SK-N-SH (cell line): ENCODE data around the gene TMEM95. TPM values are rescaled to one million over a fixed set of nuclear protein-coding genes. Genes with fewer than 3 reads are reported as not detected.

Source experiments
- CTCF ChIA-PET: fragments of 300-600, 350-600 bp; formaldehyde crosslinking; extraction: SDS; loops from one replicate; lab custom pipeline; 2021; lab: Yijun Ruan, JAX
- POLR2A ChIA-PET: fragments of 350-600 bp; sonication (Branson Sonifier 250); formaldehyde crosslinking; extraction: SDS; loops from one replicate; lab custom pipeline; 2020; ENCODE audit warnings: antibody characterized with exemption, inconsistent platforms; lab: Yijun Ruan, JAX
- DNase-seq: peaks from one replicate; pipeline ENCODE4 v3.0.0; 2012
- H2AFZ ChIP-seq: fragments of 200-600 bp; sonication (generic); 2 replicates; pipeline ENCODE4 v1.8.1; 2016; ENCODE audit warnings: antibody characterized with exemption, mild to moderate bottlenecking, low read depth
- H3F3A ChIP-seq: fragments of 200-600 bp; sonication (generic); replicated peaks from 2 replicates; pipeline ENCODE3; 2016; ENCODE audit warnings: antibody characterized with exemption, mild to moderate bottlenecking; ENCODE audit not compliant: insufficient read depth
- H3K27ac ChIP-seq, 2 experiments: fragments of 200-500 bp in 1 of 2; fragments of 200-600 bp in 1 of 2; sonication (Bioruptor generic) in 1 of 2; sonication (generic), shearing (Covaris generic) in 1 of 2; 2 replicates each; pipeline versions ENCODE4 v1.5.1 to v1.6.1; 2014 to 2016; ENCODE audit warnings: low read depth in 2 of 2, inconsistent platforms in 1 of 2, low read length in 1 of 2, mild to moderate bottlenecking in 1 of 2, mixed read lengths in 1 of 2
- H3K27me3 ChIP-seq: fragments of 200-600 bp; sonication (generic), shearing (Covaris generic); 2 replicates; pipeline ENCODE4 v1.6.1; 2016; ENCODE audit warnings: mixed run types; ENCODE audit not compliant: insufficient read depth
- H3K36me3 ChIP-seq, 2 experiments: fragments of 200-500 bp in 1 of 2; fragments of 200-600 bp in 1 of 2; sonication (Bioruptor generic) in 1 of 2; sonication (generic) in 1 of 2; replicated peaks in 1 of 2; 2 replicates each; pipeline versions ENCODE3 to v1.5.1; 2014 to 2016; ENCODE audit warnings: low read length in 1 of 2, mild to moderate bottlenecking in 1 of 2; ENCODE audit not compliant: insufficient read depth in 2 of 2, control insufficient read depth in 1 of 2
- H3K4me1 ChIP-seq, 2 experiments: fragments of 200-500 bp in 1 of 2; fragments of 200-600 bp in 1 of 2; sonication (Bioruptor generic) in 1 of 2; sonication (generic), shearing (Covaris generic) in 1 of 2; 2 replicates each; pipeline versions ENCODE4 v1.5.1 to v1.6.1; 2014 to 2016; ENCODE audit warnings: low read depth in 1 of 2, low read length in 1 of 2, mixed run types in 1 of 2; ENCODE audit not compliant: insufficient read depth in 2 of 2, control insufficient read depth in 1 of 2
- H3K4me2 ChIP-seq: fragments of 200-600 bp; sonication (generic), shearing (Covaris generic); 2 replicates; pipeline ENCODE4 v1.6.1; 2017; ENCODE audit warnings: mixed run types
- H3K4me3 ChIP-seq, 2 experiments: fragments of 200-500 bp in 1 of 2; fragments of 200-600 bp in 1 of 2; sonication (Bioruptor generic) in 1 of 2; sonication (generic), shearing (Covaris generic) in 1 of 2; 2 replicates each; pipeline versions ENCODE4 v1.5.1 to v1.8.1; 2014 to 2016; ENCODE audit warnings: low read depth in 2 of 2, inconsistent platforms in 1 of 2, low read length in 1 of 2, mild to moderate bottlenecking in 1 of 2, mixed read lengths in 1 of 2, moderate library complexity in 1 of 2
- H3K79me2 ChIP-seq: fragments of 200-600 bp; sonication (generic); 2 replicates; pipeline ENCODE4 v1.8.1; 2017; ENCODE audit warnings: mild to moderate bottlenecking; ENCODE audit not compliant: insufficient read depth
- H3K9ac ChIP-seq: fragments of 200-600 bp; sonication (generic); 2 replicates; pipeline ENCODE4 v1.6.1; 2017; ENCODE audit warnings: mixed run types
- H3K9me2 ChIP-seq: fragments of 200-600 bp; sonication (generic); 2 replicates; pipeline ENCODE4 v1.6.1; 2017; ENCODE audit warnings: mixed run types
- H3K9me3 ChIP-seq: fragments of 200-600 bp; sonication (generic); 2 replicates; pipeline ENCODE4 v1.6.1; 2017; ENCODE audit warnings: mixed run types, mild to moderate bottlenecking, moderate library complexity
- H4K20me1 ChIP-seq: fragments of 200-600 bp; sonication (generic); 2 replicates; pipeline ENCODE4 v1.6.1; 2017; ENCODE audit warnings: mild to moderate bottlenecking, mixed run types; ENCODE audit not compliant: insufficient read depth
- FOXJ3 ChIP-seq: sonication (generic); formaldehyde crosslinking; IDR thresholded peaks from 2 replicates; pipeline ENCODE4 v1.5.1; 2020; ENCODE audit warnings: mild to moderate bottlenecking, missing genetic modification reagents
- FOXM1 ChIP-seq: IDR thresholded peaks from 2 replicates; pipeline ENCODE4 v1.4.0; 2012; ENCODE audit warnings: low read depth, mild to moderate bottlenecking
- GABPA ChIP-seq: IDR thresholded peaks from 2 replicates; pipeline ENCODE4 v1.4.0; 2012; ENCODE audit warnings: low read depth, mild to moderate bottlenecking
- GATA2 ChIP-seq: sonication (generic); formaldehyde crosslinking; IDR thresholded peaks from 2 replicates; pipeline ENCODE4 v1.5.0; 2020; ENCODE audit warnings: mild to moderate bottlenecking, missing genetic modification reagents
- MXI1 ChIP-seq: IDR thresholded peaks from 2 replicates; pipeline ENCODE4 v1.6.1; 2012; ENCODE audit warnings: mild to moderate bottlenecking, low read depth, low read length, improper control_type of control experiment
- PBX3 ChIP-seq: IDR thresholded peaks from 2 replicates; pipeline ENCODE4; 2012
- RAD21 ChIP-seq: IDR thresholded peaks from 2 replicates; pipeline ENCODE4 v1.6.1; 2012; ENCODE audit warnings: mild to moderate bottlenecking, low read length
- RCOR1 ChIP-seq: fragments of 150-350 bp; IDR thresholded peaks from 2 replicates; pipeline ENCODE4 v1.6.1; 2017; ENCODE audit warnings: antibody characterized with exemption, low read length
- RXRA ChIP-seq: IDR thresholded peaks from 2 replicates; pipeline ENCODE4 v1.4.0; 2012; ENCODE audit warnings: low read depth, mild to moderate bottlenecking, borderline replicate concordance
- SMC3 ChIP-seq: IDR thresholded peaks from 2 replicates; pipeline ENCODE4 v1.6.1; 2012; ENCODE audit warnings: low read depth, low read length, improper control_type of control experiment
- TAF1 ChIP-seq: IDR thresholded peaks from 2 replicates; pipeline ENCODE4 v1.6.1; 2012; ENCODE audit warnings: low read depth, mild to moderate bottlenecking, low read length, moderate library complexity, borderline replicate concordance
- USF1 ChIP-seq: IDR thresholded peaks from 2 replicates; pipeline ENCODE4 v1.4.0; 2012; ENCODE audit warnings: low read depth, borderline replicate concordance
- ZBTB33 ChIP-seq: IDR thresholded peaks from 2 replicates; pipeline ENCODE4 v1.4.0; 2012; ENCODE audit warnings: low read depth, borderline replicate concordance
- WGBS: methylation state at CpG from one replicate; pipeline ENCODE4 v1.1.6; 2017; ENCODE audit warnings: low lambda C conversion rate; 5-methylcytosine and 5-hydroxymethylcytosine counted together
- polyA plus RNA-seq, 3 experiments: library from polyadenylated mRNA; depleted of rRNA; stranded (reverse); fragments of >200 nt; gene quantifications; 2 replicates each; pipeline ENCODE4 v1.2.3, GENCODE V29; 2012
- TF ChIP-seq, protein P1 (sequence below): fragments of 200-600 bp; sonication (generic); IDR thresholded peaks from 2 replicates; pipeline ENCODE4 v1.6.1; 2017; ENCODE audit warnings: antibody characterized with exemption, mild to moderate bottlenecking, moderate library complexity

TMEM95 gene
- polyA plus RNA-seq, 1 of the 3 experiments (the other 2 are of a cell fraction) = not detected

GRCh38 chr17:7324438-7324779 is 30.5 kb upstream of the TMEM95 start:
- Histone ChIP-seq H3K4me2 (no peak overlapping the region), H3K27ac (no peak overlapping the region), H4K20me1 (no peaks in the 10 kb centered on the region)
- no peak for TF ChIP-seq RCOR1
- TF ChIP-seq, protein P1, sequence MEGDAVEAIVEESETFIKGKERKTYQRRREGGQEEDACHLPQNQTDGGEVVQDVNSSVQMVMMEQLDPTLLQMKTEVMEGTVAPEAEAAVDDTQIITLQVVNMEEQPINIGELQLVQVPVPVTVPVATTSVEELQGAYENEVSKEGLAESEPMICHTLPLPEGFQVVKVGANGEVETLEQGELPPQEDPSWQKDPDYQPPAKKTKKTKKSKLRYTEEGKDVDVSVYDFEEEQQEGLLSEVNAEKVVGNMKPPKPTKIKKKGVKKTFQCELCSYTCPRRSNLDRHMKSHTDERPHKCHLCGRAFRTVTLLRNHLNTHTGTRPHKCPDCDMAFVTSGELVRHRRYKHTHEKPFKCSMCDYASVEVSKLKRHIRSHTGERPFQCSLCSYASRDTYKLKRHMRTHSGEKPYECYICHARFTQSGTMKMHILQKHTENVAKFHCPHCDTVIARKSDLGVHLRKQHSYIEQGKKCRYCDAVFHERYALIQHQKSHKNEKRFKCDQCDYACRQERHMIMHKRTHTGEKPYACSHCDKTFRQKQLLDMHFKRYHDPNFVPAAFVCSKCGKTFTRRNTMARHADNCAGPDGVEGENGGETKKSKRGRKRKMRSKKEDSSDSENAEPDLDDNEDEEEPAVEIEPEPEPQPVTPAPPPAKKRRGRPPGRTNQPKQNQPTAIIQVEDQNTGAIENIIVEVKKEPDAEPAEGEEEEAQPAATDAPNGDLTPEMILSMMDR = 0 out of 2 replicates have a peak, but pooled peaks have one; percentile 33
- TF ChIP-seq PBX3 = no peak
- no peak for TF ChIP-seq USF1
- no peak for TF ChIP-seq MXI1
- no peak for TF ChIP-seq ZBTB33
- TF ChIP-seq, all 33 proteins: peak for 1
- ChIA-PET CTCF (interaction anchor here (0.6 to 8.4 kb wide), 17 partner anchors 9 to 279 kb away, joined by 3 to 55 read pairs (median 4); partner anchors contain the start of genes ACAP1, DVL2, GPS2 and SENP3), POLR2A (no interaction called here)
- Histone ChIP-seq H3K9me3 (no peaks in the 10 kb centered on the region), H2AFZ (no peak overlapping the region), H3F3A (no peaks in the 10 kb centered on the region), H3K9ac (no peak overlapping the region), H3K9me2 (no peaks in the 10 kb centered on the region), H3K27me3 (no peaks in the 10 kb centered on the region), H3K4me1 (peaks cover 0 to 7% of the 10 kb centered on the region in 2 experiments; a peak in 1 of 4 replicates), H3K4me3 (no peak overlapping the region; a peak in 1 of 4 replicates), H3K36me3 (peaks cover 5 to 58% of the 10 kb centered on the region in 2 experiments), H3K79me2 (peaks cover 17% of the 10 kb centered on the region; the same call in 1 of the 2 replicates)
- 78% methylated on average over 3 of the region's 3 CpGs for WGBS
- no peak for DNase-seq

- no peak for DNase-seq
- no peak for TF ChIP-seq USF1
- TF ChIP-seq ZBTB33 = no peak
- TF ChIP-seq FOXJ3 = no peak
- no peak for TF ChIP-seq GABPA
- no peak for TF ChIP-seq TAF1
- TF ChIP-seq RAD21 = no peak
- TF ChIP-seq RXRA = no peak
- TF ChIP-seq FOXM1 = no peak
- no peak for TF ChIP-seq GATA2 (CRISPR knock-in tag)
- TF ChIP-seq SMC3 = no peak
- TF ChIP-seq, protein P1 = no peak
These were observed 29.9 kb upstream of the TMEM95 start for GRCh38 chr17:7325031-7325528.

More at GRCh38 chr17:7325031-7325528, 29.9 kb upstream of the TMEM95 start:
- no peak overlapping the region for H3K9ac ChIP-seq
- H3K9me2 ChIP-seq = no peaks in the 10 kb centered on the region
- H3K9me3 ChIP-seq = no peaks in the 10 kb centered on the region
- no peaks in the 10 kb centered on the region for H3K27me3 ChIP-seq
- no peak overlapping the region for H3K27ac ChIP-seq
- H3K4me1 ChIP-seq = peaks cover 0 to 7% of the 10 kb centered on the region in 2 experiments; a peak in 1 of 4 replicates
- 95% methylated on average over 12 of the region's 19 CpGs for WGBS
- no peak overlapping the region for H3K4me3 ChIP-seq
- H4K20me1 ChIP-seq = no peaks in the 10 kb centered on the region
- CTCF ChIA-PET = interaction anchor here (0.6 to 8.4 kb wide), 16 partner anchors 10 to 278 kb away, joined by 3 to 55 read pairs (median 4); partner anchors contain the start of genes ACAP1, DVL2, GPS2 and SENP3
- no peak overlapping the region for H3K4me2 ChIP-seq
- POLR2A ChIA-PET = interaction anchor here (0.8 kb wide), 1 partner anchor 11 kb away, joined by 3 read pairs; no protein-coding TSS in a partner anchor
- no peaks in the 10 kb centered on the region for H3F3A ChIP-seq
- no peak overlapping the region for H2AFZ ChIP-seq
- peaks cover 5 to 58% of the 10 kb centered on the region in 2 experiments for H3K36me3 ChIP-seq
- peaks cover 17% of the 10 kb centered on the region; the same call in 1 of the 2 replicates for H3K79me2 ChIP-seq
